Peyer's patch (tissue), 4 donors: Measurements from ENCODE around the gene YLPM1.

Source experiments
- POLR2A ChIP-seq, 2 donors: fragments of 450-650 bp; IDR thresholded peaks; one replicate each; pipeline ENCODE4 v1.5.1; 2017; ENCODE audit warnings: antibody characterized with exemption in 2 of 2, mild to moderate bottlenecking in 2 of 2, moderate library complexity in 2 of 2
- TF ChIP-seq, protein P1 (sequence below), 6 experiments: fragments of 450-650 bp in 4 of 6; fragments of 200-600 bp in 2 of 6; sonication (generic) in 1 of 6; IDR thresholded peaks; one replicate each; pipeline ENCODE4 v1.5.1; 2017 to 2019; ENCODE audit warnings: antibody characterized with exemption in 6 of 6, mild to moderate bottlenecking in 3 of 6, moderate library complexity in 1 of 6

DNA sequence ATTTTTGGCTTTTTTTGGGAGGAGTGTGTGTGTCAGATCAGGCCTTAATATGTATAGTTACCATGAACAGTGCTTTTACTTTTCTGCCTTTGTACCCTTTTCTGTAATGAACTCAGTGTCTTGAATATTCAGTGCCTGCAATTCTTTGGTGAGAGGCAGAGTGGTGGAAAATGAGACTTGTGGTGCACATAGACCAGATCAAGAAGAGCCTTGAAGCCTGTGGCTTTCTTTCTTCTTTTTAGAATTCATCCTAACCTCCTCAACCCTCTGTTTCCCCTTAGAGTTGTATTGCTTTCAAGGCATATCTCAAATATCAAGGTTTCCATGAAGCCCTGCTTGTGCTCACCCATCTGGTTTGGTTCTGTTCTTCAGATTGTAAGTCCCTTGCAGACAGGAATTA lies 2.6 kb downstream of the YLPM1 start:
- TF ChIP-seq, protein P1, sequence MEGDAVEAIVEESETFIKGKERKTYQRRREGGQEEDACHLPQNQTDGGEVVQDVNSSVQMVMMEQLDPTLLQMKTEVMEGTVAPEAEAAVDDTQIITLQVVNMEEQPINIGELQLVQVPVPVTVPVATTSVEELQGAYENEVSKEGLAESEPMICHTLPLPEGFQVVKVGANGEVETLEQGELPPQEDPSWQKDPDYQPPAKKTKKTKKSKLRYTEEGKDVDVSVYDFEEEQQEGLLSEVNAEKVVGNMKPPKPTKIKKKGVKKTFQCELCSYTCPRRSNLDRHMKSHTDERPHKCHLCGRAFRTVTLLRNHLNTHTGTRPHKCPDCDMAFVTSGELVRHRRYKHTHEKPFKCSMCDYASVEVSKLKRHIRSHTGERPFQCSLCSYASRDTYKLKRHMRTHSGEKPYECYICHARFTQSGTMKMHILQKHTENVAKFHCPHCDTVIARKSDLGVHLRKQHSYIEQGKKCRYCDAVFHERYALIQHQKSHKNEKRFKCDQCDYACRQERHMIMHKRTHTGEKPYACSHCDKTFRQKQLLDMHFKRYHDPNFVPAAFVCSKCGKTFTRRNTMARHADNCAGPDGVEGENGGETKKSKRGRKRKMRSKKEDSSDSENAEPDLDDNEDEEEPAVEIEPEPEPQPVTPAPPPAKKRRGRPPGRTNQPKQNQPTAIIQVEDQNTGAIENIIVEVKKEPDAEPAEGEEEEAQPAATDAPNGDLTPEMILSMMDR (IDR thresholded peaks at IDR 0.05) = no peak
- TF ChIP-seq POLR2A (IDR thresholded peaks at IDR 0.05) = no peak
